ENCODE measurements around the gene TSHZ2.

TSHZ2 gene

DNA sequence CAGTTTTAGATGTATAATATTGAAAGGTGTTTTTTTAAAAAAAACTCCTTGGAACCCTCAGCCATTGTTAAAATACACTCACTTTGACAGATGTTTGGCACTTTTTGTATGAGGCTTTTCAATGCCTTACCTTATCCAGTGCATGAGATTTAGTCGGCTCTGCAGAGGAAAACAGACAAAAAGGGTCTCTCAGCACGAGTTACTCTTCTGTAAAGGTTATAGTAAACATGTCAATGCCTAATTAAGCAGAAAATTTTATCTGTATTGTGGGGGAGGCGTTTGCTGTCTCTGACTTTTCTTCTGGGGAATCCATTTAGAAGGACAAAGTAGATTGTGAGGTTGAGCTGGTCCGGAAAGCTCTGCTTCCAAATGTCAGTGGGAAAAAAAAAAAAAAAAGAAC, 278.3 kb downstream of the TSHZ2 start:
- TF ChIP-seq, protein P1, sequence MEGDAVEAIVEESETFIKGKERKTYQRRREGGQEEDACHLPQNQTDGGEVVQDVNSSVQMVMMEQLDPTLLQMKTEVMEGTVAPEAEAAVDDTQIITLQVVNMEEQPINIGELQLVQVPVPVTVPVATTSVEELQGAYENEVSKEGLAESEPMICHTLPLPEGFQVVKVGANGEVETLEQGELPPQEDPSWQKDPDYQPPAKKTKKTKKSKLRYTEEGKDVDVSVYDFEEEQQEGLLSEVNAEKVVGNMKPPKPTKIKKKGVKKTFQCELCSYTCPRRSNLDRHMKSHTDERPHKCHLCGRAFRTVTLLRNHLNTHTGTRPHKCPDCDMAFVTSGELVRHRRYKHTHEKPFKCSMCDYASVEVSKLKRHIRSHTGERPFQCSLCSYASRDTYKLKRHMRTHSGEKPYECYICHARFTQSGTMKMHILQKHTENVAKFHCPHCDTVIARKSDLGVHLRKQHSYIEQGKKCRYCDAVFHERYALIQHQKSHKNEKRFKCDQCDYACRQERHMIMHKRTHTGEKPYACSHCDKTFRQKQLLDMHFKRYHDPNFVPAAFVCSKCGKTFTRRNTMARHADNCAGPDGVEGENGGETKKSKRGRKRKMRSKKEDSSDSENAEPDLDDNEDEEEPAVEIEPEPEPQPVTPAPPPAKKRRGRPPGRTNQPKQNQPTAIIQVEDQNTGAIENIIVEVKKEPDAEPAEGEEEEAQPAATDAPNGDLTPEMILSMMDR (IDR thresholded peaks at IDR 0.05), result no peak

DNA sequence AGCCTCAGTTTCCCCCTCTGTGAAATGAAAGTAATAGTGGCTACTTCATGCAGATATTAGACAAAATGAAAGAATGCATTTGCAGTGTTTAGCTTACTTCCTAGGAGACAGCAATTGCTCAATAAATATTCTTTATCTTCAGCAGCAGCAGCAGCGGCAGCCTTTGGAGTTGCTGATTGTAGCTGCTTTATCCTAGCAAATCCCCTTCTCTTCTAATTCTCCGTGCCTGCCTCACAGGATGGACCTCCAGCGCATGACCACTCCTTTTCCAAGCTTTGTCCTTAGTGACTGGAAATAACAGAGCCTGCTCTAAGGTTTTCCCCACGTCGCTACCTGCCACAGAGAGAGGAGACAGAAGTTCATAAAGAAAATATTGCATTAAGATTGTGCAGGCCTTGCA, 279.8 kb downstream of the TSHZ2 start:
- TF ChIP-seq, protein P1 (IDR thresholded peaks at IDR 0.05), result no peak

DNA sequence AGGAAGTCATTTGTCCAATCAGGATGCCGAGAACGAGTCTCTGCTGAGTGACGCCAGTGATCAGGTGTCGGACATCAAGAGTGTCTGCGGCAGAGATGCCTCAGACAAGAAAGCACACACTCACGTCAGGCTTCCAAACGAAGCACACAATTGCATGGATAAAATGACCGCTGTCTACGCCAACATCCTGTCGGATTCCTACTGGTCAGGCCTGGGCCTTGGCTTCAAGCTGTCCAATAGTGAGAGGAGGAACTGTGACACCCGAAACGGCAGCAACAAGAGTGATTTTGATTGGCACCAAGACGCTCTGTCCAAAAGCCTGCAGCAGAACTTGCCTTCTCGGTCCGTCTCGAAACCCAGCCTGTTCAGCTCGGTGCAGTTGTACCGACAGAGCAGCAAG, 281.5 kb downstream of the TSHZ2 start:
- TF ChIP-seq, protein P1 (IDR thresholded peaks at IDR 0.05), result no peak

DNA sequence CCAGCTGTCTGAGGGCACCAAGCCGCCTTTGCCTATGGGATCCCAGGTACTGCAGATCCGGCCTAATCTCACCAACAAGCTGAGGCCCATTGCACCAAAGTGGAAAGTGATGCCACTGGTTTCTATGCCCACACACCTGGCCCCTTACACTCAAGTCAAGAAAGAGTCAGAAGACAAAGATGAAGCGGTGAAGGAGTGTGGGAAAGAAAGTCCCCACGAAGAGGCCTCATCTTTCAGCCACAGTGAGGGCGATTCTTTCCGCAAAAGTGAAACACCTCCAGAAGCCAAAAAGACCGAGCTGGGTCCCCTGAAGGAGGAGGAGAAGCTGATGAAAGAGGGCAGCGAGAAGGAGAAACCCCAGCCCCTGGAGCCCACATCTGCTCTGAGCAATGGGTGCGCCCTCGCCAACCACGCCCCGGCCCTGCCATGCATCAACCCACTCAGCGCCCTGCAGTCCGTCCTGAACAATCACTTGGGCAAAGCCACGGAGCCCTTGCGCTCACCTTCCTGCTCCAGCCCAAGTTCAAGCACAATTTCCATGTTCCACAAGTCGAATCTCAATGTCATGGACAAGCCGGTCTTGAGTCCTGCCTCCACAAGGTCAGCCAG, 283.0 kb downstream of the TSHZ2 start:
- TF ChIP-seq, protein P1 (IDR thresholded peaks at IDR 0.05), result no peak

DNA sequence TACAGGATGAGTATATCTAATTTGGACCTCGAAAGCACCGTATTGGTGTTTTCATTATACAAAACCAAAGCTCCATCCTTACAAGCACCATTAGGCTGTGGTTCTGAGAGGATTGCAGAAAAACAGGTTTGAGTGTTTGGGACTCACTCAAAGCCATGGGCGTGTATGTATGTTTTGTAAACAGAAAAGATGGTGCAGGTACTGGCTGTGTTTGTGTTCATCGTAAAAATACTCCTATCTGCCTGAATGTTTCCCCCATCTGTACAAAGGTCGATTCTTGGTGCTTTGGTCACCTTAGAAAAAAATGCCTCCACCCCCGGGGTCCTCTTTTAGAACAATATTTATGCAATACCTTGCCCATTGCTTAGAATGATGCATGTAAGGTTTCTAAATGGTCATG, 286.6 kb downstream of the TSHZ2 start:
- TF ChIP-seq, protein P1 (IDR thresholded peaks at IDR 0.05), result no peak

DNA sequence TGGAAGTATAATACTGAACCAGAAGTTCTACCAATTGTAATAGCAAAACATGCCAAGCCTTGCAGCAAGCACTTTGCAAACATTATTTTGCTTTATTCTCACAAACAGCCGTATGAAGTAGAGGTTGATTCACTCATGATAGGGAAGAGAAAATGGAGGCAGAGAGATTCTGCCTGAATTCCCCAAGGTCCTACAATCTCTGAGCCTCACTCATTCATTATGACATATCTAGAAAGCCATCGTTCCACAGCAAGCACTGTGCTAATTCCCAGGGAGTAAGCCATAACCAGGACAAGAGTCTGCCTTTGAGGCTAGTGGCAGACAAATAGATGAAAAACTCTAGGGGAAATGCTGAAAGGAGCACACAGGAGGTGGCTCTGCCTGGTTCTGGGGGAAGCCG, 288.0 kb downstream of the TSHZ2 start:
- TF ChIP-seq, protein P1 (IDR thresholded peaks at IDR 0.05), result no peak

DNA sequence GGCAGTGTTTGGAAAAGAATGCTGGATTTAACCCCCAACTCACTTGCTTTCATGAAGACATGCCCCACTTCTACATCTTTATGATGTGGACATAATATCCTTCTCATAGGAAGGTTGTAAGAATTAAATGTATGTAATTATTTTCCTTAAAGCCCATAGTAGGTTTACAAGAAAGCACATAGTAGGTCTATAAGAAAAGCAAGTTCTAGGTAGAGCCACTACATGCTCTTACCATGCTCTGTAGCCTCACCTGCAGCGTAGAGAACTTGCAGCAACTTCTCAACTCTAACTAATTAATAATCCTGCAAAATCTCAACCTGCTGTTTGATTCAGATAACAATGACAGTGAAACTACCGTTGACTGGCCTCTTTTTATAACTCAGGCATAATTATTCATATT, 288.4 kb downstream of the TSHZ2 start:
- TF ChIP-seq, protein P1 (IDR thresholded peaks at IDR 0.05), result no peak

DNA sequence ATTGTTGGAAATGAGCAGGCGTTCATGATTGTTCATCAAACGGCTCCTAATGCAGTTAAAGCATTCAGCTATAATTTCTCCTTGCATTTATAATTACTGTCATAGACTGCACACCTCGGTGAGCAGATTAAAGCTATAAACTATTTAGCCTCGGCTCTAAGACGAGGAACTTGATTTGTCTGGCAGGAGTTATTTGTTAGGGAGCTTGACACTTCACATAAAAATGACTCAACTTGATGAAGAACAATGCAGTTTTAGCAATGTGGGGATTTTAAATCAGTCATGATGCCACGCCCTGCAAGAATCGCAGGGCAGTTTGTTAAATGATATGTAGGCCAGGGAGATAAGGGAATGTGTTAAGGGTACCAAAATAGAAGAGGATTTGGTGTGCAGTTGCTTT, 290.2 kb downstream of the TSHZ2 start:
- TF ChIP-seq, protein P1 (IDR thresholded peaks at IDR 0.05), result no peak
